Embryonic facial prominence (tissue), 1 donor: ENCODE measurements around the gene ELL2.

Experiments used
- DNase-seq: peaks from one replicate; pipeline ENCODE4 v3.0.0-alpha.2; 2016; ENCODE audit errors: extremely low spot score

Gene ELL2

GRCh38 chr5:95956021-95956899 lies 5.4 kb downstream of the ELL2 start:
- DNase-seq = no peak

GRCh38 chr5:95954716-95955115 lies 6.9 kb downstream of the ELL2 start:
- DNase-seq = no peak

GRCh38 chr5:95953021-95953702 lies 8.5 kb downstream of the ELL2 start:
- no peak for DNase-seq

- no peak for DNase-seq
Observed at GRCh38 chr5:95951916-95952315, 9.7 kb downstream of the ELL2 start.

GRCh38 chr5:95949810-95950209 lies 11.8 kb downstream of the ELL2 start:
- DNase-seq = no peak

- no peak for DNase-seq
Observed at GRCh38 chr5:95948631-95949030, 13.0 kb downstream of the ELL2 start.

GRCh38 chr5:95946451-95946850 lies 15.2 kb downstream of the ELL2 start:
- no peak for DNase-seq

GRCh38 chr5:95942968-95943367 lies 18.7 kb downstream of the ELL2 start:
- DNase-seq = no peak

- DNase-seq = no peak
Observed at GRCh38 chr5:95942414-95942813, 19.2 kb downstream of the ELL2 start.

GRCh38 chr5:95941756-95942155 lies 19.9 kb downstream of the ELL2 start:
- DNase-seq = no peak

GRCh38 chr5:95940758-95941682 lies 20.6 kb downstream of the ELL2 start:
- no peak for DNase-seq

- DNase-seq = no peak
Observed at GRCh38 chr5:95939465-95939864, 22.2 kb downstream of the ELL2 start.

GRCh38 chr5:95938766-95939165 lies 22.9 kb downstream of the ELL2 start:
- no peak for DNase-seq

- no peak for DNase-seq
Observed at GRCh38 chr5:95938347-95938746, 23.3 kb downstream of the ELL2 start.

- no peak for DNase-seq
Observed at GRCh38 chr5:95937607-95938152, 24.0 kb downstream of the ELL2 start.

- DNase-seq = no peak
Observed at GRCh38 chr5:95936812-95937397, 24.7 kb downstream of the ELL2 start.

GRCh38 chr5:95935553-95936100 lies 26.0 kb downstream of the ELL2 start:
- no peak for DNase-seq

GRCh38 chr5:95934207-95934804 lies 27.3 kb downstream of the ELL2 start:
- DNase-seq = no peak

GRCh38 chr5:95932941-95933340 lies 28.7 kb downstream of the ELL2 start:
- DNase-seq = no peak

GRCh38 chr5:95931079-95931833 lies 30.4 kb downstream of the ELL2 start:
- DNase-seq = no peak
